ENCODE results near the gene MTHFD2. TPM values are rescaled to one million over a fixed set of nuclear protein-coding genes. Genes with fewer than 3 reads are reported as not detected.

Gene MTHFD2
- total and polyA plus RNA-seq, 2 experiments from 2014 or later: 40.1 to 126 TPM

DNA sequence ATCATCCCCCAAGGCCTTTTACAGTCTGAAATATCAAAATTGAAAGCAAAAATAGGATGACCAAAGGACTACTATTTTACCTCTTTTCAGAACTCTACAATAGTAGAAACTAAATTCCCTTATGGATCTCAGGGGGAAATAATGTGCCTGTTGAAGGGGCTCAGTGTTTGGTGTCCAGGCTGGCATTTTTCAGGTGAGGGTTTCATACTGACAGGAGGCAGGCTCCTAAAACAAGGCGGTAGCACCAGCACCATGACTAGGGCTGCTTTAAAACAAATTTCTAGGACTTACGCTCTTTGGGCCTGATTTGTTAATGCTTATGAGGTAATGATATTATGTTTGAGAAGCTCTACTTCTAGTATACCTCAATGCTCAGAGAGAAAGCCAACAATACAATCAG is 45.5 kb upstream of the MTHFD2 start:
- Histone ChIP-seq H3K27ac (no peak overlapping the region), H3K9me3 (ENCODE audit: low read depth) (no peaks in the 10 kb centered on the region), H3K9me2 (replicated peaks; ENCODE audit: insufficient read depth) (no peaks in the 10 kb centered on the region), H3K4me2 (no peak overlapping the region), H3K79me2 (no peaks in the 10 kb centered on the region), H3K36me3 (replicated peaks; ENCODE audit: insufficient read depth, low read depth) (no peaks in the 10 kb centered on the region), H2AFZ (no peak overlapping the region), H3K4me1 (ENCODE audit: insufficient read depth) (peaks cover 5% of the 10 kb centered on the region), H3K27me3 (no peaks in the 10 kb centered on the region), H3K4me3 (no peak overlapping the region), H4K20me1 (ENCODE audit: insufficient read depth, poor library complexity, severe bottlenecking) (no peaks in the 10 kb centered on the region)
- WGBS (ENCODE audit: low lambda C conversion rate, missing lambda C conversion rate): 95% methylated on average over 2 of the region's 2 CpGs
- no peak for DNase-seq (ENCODE audit: low spot score)
- TF ChIP-seq EZH2 (IDR thresholded peaks at IDR 0.05; ENCODE audit: borderline replicate concordance): no peak
- TF ChIP-seq, protein P1, sequence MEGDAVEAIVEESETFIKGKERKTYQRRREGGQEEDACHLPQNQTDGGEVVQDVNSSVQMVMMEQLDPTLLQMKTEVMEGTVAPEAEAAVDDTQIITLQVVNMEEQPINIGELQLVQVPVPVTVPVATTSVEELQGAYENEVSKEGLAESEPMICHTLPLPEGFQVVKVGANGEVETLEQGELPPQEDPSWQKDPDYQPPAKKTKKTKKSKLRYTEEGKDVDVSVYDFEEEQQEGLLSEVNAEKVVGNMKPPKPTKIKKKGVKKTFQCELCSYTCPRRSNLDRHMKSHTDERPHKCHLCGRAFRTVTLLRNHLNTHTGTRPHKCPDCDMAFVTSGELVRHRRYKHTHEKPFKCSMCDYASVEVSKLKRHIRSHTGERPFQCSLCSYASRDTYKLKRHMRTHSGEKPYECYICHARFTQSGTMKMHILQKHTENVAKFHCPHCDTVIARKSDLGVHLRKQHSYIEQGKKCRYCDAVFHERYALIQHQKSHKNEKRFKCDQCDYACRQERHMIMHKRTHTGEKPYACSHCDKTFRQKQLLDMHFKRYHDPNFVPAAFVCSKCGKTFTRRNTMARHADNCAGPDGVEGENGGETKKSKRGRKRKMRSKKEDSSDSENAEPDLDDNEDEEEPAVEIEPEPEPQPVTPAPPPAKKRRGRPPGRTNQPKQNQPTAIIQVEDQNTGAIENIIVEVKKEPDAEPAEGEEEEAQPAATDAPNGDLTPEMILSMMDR (IDR thresholded peaks at IDR 0.05; ENCODE audit: poor library complexity): no peak
- TF ChIP-seq EZH2phosphoT487 (IDR thresholded peaks at IDR 0.05; ENCODE audit: low read depth, severe bottlenecking, unreplicated experiment): no peak

- no peak overlapping the region for H3K4me3 ChIP-seq
These were observed 42.6 kb upstream of the MTHFD2 start for GRCh38 chr2:74155830-74156229.

GRCh38 chr2:74162951-74163350 is 35.5 kb upstream of the MTHFD2 start:
- no peaks in the 10 kb centered on the region for H3K36me3 ChIP-seq (replicated peaks; ENCODE audit: insufficient read depth, low read depth)

More at GRCh38 chr2:74155830-74156229, 42.6 kb upstream of the MTHFD2 start:
- no peak for DNase-seq (ENCODE audit: low spot score)
- H3K36me3 ChIP-seq (replicated peaks; ENCODE audit: insufficient read depth, low read depth): no peaks in the 10 kb centered on the region
- no peaks in the 10 kb centered on the region for H3K4me1 ChIP-seq (ENCODE audit: insufficient read depth)
- no peaks in the 10 kb centered on the region for H3K27me3 ChIP-seq
- no peak for TF ChIP-seq EZH2phosphoT487 (IDR thresholded peaks at IDR 0.05; ENCODE audit: low read depth, severe bottlenecking, unreplicated experiment)
- TF ChIP-seq, protein P1 (IDR thresholded peaks at IDR 0.05; ENCODE audit: poor library complexity): no peak
- no peak for TF ChIP-seq EZH2 (IDR thresholded peaks at IDR 0.05; ENCODE audit: borderline replicate concordance)
- H3K79me2 ChIP-seq: peaks cover 13% of the 10 kb centered on the region
- no peaks in the 10 kb centered on the region for H3K9me2 ChIP-seq (replicated peaks; ENCODE audit: insufficient read depth)
- no peak overlapping the region for H3K4me2 ChIP-seq
- no peak overlapping the region for H2AFZ ChIP-seq
- H3K9me3 ChIP-seq (ENCODE audit: low read depth): no peaks in the 10 kb centered on the region
- WGBS (ENCODE audit: low lambda C conversion rate, missing lambda C conversion rate): 97% methylated on average over 3 of the region's 3 CpGs
- H3K27ac ChIP-seq: no peak overlapping the region
- H4K20me1 ChIP-seq (ENCODE audit: insufficient read depth, poor library complexity, severe bottlenecking): peaks cover 3% of the 10 kb centered on the region

More at GRCh38 chr2:74162951-74163350, 35.5 kb upstream of the MTHFD2 start:
- Histone ChIP-seq H3K4me1 (ENCODE audit: insufficient read depth) (no peaks in the 10 kb centered on the region), H3K27me3 (no peaks in the 10 kb centered on the region), H4K20me1 (ENCODE audit: insufficient read depth, poor library complexity, severe bottlenecking) (peaks cover 3% of the 10 kb centered on the region), H3K4me2 (no peak overlapping the region), H3K9me3 (ENCODE audit: low read depth) (no peaks in the 10 kb centered on the region), H3K9me2 (replicated peaks; ENCODE audit: insufficient read depth) (no peaks in the 10 kb centered on the region), H3K4me3 (no peak overlapping the region), H3K27ac (no peak overlapping the region), H3K79me2 (peaks cover 64% of the 10 kb centered on the region), H2AFZ (no peak overlapping the region)
- 96% methylated on average over 6 of the region's 6 CpGs for WGBS (ENCODE audit: low lambda C conversion rate, missing lambda C conversion rate)
- no peak for DNase-seq (ENCODE audit: low spot score)
- TF ChIP-seq EZH2 (IDR thresholded peaks at IDR 0.05; ENCODE audit: borderline replicate concordance) (no peak), EZH2phosphoT487 (IDR thresholded peaks at IDR 0.05; ENCODE audit: low read depth, severe bottlenecking, unreplicated experiment) (no peak)
- TF ChIP-seq, protein P1 (IDR thresholded peaks at IDR 0.05; ENCODE audit: poor library complexity): no peak
